HG03432 (cell line): ENCODE results near the gene CNTROB.
"Not testable (repeated sequence)": the region's sequence is repeated elsewhere in the genome, so short reads cannot be mapped to it uniquely, and the experiment has no call there.

ENCODE experiments used
- ATAC-seq: cut with Tn5 transposase; IDR thresholded peaks from one replicate; pipeline ENCODE4 v1.9.1; 2021; ENCODE audit warnings: mild to moderate bottlenecking, moderate library complexity; ENCODE audit not compliant: unreplicated experiment

Gene CNTROB

DNA sequence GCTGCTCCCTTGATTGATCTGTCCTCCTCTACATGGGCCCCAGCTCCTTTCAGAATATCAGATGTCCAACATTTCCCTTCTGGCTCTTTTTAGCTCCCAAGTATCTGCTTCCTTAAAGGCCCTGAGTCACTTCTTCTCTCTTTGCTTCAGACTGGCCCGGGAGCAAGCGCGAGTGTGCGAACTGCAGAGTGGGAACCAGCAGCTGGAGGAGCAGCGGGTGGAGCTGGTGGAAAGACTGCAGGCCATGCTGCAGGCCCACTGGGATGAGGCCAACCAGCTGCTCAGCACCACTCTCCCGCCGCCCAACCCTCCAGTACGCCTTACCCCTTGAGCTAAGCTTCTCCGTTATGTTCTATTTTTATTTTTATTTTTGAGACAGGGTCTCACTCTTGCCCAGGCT lies 12.3 kb downstream of the CNTROB start:
- ATAC-seq: no peak

DNA sequence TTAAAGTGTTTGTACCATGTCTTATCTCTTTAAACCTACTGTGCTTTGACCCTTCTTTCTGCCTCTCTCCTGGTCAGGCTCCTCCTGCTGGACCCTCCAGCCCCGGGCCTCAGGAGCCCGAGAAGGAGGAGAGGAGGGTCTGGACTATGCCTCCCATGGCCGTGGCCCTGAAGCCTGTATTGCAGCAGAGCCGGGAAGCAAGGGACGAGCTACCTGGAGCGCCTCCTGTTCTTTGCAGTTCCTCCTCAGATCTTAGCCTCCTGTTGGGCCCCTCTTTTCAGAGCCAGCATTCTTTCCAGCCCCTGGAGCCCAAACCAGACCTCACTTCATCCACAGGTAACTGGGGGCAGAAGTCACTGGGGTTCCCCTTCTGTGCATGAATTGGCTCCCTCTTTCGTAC lies 13.6 kb downstream of the CNTROB start:
- ATAC-seq: no peak

DNA sequence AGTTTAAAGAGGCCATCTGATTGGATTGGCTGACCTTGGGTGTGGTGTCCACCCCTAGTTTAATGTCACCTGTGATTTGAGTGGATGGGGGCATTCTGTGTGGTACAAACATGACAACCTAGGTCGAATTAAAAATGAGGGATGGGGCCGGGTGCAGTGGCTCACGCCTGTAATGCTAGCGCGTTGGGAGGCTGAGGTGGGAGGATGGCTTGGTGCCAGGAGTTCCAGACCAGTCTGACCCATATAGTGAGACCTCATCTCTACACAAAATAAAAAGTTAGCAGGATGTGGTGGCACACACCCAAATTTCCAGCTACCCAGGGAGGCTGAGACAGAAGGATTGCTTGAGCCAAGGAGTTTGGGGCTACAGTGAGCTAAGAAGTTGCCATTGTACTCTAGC lies 14.4 kb downstream of the CNTROB start:
- ATAC-seq: no peak

DNA sequence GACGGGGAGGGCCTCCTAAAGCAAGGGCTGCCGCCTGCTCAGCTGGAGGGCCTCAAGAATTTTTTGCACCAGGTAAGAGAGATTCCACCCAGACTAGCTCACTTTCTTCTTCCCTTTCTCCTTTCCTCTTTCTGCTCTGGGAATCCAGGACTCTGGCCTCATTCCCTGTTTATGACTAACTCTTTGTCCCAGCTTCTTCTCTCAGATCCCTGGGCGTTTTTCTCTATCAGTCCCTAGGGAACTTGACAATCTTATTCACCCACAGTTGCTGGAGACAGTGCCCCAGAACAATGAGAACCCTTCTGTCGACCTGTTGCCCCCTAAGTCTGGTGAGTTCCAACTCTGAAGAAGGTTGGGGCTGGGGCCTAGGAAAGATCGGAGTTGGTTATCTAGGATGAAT lies 15.6 kb downstream of the CNTROB start:
- ATAC-seq: no peak

DNA sequence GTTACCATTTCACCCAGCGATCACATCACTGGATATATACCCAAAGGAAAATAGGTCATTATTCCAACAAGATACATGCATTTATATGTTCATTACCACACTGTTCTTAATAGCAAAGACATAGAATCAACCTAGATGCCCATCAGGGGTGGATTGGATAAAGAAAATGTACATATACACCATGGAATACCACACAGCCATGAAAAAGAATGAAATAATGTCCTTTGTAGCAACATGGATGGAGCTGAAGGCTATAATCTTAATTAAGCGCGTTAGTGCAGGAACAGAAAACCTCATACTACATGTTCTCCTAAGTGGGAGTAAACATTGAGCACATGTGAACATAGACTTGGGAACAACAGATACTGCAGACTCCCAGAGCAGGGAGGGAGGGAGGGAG lies 18.6 kb downstream of the CNTROB start:
- ATAC-seq: no peak

DNA sequence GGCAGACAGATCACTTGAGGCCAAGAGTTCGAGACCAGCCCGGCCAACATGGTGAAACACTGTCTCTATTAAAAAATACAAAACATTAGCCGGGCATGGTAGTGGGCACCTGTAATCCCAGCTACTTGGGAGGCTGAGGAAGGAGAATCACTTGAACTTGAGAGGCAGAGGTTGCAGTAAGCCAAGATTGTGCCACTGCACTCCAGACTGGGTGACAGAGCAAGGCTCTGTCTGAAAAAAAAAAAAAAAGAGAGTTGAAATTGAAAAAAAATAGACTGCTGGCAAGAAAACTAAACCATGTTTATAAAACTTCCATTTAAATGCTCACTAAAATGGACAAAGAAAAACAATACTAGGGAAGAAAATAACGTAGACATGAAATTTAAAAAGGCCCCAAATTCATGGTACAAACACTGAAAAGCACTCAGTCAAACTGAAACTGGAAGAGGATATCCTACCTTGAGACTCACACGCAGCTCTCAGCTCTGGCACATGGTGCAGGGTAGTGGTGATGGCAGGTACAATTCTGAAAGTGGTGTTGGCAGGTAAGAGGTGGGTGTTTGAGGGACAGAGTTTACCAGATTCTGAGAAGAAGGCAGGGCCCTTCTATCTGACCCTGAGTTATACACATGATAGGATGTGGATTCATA lies 19.3 kb downstream of the CNTROB start:
- no peak for ATAC-seq

DNA sequence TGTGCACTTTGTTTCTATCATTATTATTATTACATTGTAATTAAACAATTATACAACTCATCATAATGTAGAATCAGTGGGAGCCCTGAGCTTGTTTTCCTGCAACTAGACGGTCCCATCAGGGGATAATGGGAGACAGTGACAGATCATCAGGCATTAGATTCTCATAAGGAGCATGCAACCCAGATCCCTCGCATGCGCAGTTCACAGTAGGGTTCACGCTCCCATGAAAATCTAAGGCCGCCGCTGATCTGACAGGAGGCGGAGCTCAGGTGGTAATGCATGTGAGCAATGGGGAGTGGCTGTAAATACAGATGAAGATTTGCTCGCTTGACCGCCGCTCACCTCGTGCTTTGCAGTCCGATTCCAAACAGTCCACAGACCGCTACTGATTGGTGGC lies 21.3 kb downstream of the CNTROB start:
- not testable (repeated sequence) for ATAC-seq

DNA sequence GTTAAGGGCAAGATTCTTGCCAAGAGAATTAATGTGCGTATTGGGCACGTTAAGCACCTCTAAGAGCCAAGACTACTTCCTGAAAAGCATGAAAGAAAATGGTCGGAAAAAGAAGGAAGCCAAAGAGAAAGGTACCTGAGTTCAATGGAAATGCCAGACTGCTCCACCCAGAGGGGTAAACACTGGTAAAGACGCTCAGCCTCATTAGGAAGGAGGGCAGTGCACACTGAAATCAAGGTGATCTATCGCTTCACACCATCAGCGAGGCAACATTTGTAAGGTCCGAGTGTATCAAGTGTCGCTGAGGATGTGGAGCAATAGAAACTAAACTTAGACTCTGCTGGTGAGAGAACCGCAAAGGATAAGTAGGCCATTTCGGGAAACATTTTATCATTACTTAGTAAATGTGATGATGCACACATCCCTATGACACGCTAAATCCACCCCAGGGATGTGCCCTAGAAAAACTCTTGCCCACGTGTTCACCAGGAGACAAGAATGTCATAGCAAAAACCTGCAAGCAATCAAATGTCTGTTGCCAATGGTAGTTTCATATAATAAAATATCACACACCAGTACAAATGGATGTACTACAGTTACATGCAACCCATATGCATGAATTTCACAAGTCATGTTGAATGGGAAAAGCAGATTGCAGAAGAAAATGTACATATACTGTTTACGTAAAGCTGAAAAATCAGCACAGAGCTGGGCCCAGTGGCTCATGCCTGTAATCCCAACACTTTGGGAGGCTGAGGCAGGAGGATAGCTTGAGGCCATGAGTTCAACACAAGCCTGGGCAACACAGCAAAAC lies 23.6 kb downstream of the CNTROB start:
- no peak for ATAC-seq

DNA sequence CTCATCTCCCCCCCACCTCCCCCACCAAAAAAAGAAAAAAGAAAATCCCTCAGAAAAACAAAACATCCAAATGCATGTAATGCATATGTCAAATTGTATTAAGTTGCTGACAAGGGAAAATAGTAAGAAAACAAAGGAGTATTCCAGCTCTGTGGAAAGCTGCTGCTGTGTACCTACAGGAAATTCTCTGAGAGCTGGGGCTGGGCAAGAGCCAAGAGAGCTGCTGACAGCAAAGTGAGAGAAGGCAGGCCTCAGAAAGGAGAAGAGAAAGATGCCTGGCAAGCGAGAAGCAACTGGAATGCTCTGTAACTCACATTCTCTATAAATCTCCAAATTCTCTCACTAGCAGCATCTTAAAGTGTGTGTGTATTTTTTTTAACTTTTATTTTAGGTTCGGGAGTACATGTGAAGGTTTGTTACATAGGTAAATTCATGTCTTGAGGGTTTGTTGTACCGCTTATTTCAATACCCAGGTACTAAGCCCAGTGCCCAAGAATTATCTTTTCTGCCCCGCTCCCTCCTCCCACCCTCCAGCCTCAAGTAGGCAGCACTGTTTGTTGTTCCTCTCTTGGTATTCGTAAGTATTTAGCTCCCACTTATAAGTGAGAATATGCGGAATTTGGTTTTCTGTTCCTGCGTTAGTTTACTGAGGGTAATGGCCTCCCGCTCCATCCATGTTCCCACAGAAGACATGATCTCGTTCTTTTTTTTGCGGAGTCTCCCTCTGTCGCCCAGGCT lies 24.4 kb downstream of the CNTROB start:
- ATAC-seq: no peak

DNA sequence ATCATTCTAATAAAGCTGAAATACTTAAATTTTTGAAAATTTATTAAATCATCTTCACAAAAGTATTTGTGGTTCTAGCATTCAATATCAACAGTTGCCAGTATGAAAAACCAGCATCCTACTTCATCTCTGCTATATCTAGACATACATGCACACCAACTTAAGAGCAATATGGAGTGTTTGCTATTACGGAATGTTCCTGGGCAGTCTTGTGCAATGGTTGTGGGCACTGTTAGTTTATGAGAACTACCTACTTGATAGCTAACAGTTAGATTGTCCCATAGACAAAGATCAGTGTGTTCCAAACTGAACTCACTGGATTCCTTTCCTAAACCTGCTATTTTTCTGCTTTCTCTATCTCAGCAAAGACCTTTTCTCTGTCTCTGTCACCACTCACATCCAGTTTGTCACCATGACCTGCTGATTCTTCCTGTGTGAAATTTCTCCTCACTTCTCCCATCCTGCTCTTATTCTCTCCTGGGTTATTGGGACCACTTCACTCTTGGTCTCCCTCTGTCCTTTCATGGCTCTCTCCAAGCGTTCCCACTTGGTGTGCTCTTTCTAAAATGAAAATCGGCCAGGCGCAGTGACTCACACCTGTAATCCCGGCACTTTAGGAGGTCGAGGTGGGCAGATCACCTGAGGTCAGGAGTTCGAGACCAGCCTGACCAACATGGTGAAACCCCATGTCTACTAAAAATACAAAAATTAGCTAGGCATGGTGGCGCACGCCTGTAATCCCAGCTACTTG lies 27.7 kb downstream of the CNTROB start:
- no peak for ATAC-seq

DNA sequence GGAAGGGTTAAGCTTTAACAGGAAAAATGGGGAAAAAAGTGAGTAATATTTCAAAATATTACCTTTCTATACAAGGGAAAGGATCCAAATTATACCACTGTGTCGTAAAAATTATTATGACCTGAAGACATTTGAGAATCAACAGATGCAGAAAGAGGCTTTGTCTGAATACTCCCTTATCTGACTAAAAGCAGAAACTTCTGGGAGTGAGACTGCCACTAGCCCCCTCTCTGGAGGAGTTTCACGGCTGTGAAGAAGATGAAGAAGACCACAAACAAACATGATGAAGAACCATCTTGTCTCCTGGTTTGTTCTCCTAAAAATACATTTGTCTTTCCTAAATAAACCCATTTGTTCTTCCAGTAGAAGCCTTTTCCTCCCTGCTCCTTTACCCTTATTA lies 29.4 kb downstream of the CNTROB start:
- ATAC-seq: no peak

DNA sequence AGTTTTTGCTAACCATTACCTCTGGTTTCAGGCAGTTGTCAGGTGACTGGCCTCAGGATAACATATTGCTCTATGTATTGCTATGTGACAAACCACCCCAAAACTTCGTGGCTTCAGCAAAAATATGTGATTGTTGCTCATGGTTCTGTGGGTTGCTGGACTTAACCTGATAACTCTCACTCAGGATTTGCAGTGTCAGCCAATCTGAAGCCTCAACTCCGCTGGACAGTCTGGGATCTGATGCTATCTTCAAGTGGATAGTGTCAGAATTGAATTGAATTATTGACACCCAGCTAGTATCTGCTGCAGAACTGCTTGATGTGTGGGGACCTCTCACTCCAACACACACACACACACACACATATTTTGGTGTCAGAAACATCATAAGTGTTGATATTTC lies 35.7 kb downstream of the CNTROB start:
- ATAC-seq: no peak

DNA sequence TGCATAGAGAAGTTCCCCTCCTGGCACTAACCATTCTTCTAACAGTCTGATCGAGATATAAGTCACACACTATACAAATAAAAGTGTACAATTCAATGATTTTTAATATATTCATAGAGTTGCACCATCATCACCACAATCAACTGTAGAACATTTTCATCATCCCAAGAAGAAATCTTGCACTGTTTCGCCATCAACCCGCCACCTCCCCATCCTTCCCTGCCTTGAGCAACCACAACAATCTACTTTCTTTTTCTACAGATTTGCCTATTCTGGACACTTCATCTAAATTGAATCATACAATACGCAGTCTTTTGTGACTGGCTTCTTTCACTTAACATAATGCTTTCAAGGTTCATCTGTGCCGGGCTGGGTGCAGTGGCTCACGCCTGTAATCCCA lies 37.4 kb downstream of the CNTROB start:
- no peak for ATAC-seq

DNA sequence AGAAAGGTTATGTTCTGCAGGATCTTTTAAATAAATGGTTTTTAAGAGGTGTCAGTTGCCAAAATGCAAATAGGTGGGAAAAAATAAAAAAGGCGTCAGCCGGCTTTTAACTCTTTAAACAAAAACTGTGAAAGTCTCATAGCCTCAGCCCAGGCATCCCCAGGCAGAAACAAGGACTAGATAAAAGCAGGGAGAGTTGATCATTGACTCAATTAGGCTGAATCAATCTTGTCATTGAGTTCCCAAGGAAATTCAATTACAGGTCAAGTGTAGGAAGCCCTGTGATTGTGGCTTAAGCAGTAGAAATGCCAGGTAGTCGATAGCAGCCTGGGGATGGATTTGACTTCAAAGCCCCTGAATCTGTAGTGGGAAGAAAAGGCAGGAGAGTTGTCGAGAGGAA lies 39.6 kb downstream of the CNTROB start:
- ATAC-seq: no peak

DNA sequence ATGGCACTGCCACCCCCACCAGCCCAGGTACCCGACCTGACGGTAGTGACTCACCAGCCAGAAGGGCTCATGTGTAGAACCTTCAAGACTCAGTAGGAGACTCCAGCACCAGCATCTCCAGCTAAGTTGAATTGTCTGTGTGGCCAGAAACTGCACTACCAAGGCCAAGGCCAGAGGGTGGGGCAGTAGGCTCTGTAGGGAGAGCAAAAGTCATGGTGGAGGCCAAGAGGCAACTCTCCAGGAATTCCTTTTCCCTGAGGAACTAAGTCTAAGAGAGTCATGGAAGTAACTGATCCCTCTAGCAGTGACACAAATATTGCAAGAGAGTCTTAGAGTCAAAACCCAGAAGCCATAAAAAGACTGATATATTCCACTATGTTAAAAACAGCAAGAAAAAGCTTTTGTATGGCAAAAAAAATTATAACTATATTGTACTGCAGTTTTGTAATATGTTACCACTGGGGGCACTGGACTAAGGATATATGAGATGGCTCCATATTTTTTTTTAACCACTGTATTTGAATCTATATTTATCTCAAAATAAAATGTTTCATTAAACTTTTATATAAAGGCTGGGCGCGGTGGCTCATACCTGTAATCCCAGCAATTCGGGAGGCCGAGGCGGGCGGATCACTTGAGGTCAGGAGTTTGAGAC lies 40.3 kb downstream of the CNTROB start:
- no peak for ATAC-seq

DNA sequence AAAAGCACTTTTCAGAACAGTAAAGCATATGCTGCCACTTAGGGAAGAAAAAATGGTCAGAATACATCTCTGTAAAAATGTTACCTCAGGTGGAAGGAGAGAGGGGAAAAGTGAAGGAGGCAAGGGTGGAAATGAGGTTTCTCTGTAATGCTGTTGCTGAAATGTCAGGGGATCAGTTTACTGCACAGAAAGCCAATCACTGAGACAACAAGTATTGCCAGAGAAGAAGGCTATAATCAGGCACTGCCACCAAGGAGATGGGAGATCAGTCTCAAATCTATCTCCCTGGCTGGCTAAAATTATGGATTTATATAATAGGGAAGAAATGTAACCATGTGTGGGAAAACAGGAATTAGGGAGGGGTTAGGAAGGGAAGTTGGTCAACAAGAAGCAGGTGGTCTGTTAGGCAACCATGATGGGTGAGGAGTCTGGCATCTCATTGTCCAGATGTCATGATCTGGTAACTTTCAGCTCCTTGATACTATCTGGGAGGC lies 42.7 kb downstream of the CNTROB start:
- no peak for ATAC-seq

DNA sequence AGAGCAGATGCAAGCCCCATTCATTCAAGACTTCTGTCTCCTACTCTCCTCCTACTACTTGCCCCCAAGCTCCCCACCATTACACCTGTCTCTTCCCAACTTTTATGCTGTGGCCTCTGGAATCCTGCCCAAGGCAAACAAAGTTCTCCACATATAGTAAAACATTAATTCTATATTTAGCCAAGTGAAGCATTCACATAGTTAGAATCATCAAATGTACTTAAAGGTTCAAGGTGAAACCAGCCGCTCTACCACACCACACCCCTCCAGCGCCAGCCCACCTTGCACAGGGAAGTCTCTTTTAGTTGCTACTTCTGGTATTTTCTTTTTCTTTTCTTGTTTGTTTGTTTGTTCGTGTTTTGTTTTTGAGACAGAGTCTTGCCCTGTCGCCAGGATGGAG lies 45.0 kb downstream of the CNTROB start:
- ATAC-seq: no peak

DNA sequence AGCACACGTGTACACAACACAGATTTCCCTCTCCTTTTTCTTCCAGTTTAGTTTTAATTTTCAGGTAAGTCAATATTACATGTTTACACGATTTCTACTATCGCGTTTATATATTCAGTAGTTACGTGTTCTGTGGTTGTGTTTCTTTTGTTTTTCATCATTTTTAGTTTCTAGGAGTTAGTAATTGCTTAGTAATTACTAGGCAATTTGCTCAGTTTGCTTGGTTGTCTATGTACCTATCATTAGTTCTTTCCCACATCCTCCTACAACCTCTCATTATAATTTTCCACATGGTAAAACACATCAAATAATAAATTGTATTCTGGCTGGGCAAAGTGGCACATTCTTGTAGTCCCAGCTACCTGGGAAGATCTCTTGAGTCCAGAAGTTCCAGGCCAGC lies 45.8 kb downstream of the CNTROB start:
- ATAC-seq: no peak

DNA sequence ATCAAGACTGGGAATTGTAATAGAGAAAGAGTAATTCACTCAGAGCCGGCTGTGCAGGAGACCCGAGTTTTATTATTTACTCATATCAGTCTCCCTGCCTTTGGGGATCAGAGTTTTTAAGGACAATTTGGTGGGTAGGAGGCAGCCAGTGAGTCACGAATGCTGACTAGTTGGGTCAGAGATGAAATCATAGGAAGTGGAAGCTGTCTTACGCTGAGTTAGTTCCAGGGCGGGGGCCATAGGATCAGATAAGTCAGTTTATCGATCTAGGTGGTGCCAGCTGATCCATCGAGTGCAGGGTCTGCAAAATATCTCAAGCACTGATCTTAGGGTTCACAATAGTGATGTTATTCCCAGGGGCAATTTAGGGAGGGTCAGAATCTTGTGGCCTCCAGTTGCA lies 50.2 kb downstream of the CNTROB start:
- no peak for ATAC-seq

DNA sequence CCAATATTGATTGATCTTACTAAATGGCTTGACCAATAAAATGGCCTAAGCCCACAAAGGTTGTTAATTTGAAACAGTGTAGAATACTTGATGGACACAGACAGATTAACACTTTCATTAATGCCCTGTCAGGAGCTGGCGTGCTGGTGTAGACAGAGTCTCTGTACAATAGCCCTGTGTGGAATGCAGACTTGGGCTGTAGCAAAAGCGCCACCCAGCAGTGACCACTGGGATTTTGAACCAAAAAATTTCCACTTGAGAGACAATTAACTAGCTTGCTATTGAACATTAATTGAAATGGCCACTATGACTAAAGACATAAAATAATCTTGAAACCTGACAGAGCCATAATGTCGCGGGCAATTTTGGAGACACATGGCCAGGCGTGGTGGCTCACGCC lies 50.7 kb downstream of the CNTROB start:
- ATAC-seq: no peak

DNA sequence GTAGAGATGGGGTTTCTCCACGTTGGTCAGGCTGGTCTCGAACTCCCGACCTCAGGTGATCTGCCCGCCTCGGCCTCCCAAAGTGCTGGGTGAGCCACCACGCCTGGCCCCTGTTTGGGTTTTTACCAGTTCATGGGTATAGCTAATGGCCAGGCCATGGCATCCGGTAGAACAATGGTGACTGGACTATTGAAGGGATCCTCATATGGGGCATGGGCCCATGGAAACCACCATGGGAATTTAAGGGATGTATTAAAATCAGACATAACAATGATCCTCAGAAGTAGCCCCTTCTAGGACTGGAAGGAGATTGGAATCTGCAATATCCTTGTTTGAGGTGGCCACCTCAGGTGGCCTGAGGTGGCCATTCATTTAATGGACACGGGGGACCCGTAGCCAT lies 52.9 kb downstream of the CNTROB start:
- no peak for ATAC-seq
